NCI-H226 (cell line): ENCODE measurements around the gene SPOCK2.

Source experiments
- DNase-seq: peaks from one replicate; pipeline ENCODE4 v3.0.0-alpha.2; 2015

SPOCK2 gene

DNA sequence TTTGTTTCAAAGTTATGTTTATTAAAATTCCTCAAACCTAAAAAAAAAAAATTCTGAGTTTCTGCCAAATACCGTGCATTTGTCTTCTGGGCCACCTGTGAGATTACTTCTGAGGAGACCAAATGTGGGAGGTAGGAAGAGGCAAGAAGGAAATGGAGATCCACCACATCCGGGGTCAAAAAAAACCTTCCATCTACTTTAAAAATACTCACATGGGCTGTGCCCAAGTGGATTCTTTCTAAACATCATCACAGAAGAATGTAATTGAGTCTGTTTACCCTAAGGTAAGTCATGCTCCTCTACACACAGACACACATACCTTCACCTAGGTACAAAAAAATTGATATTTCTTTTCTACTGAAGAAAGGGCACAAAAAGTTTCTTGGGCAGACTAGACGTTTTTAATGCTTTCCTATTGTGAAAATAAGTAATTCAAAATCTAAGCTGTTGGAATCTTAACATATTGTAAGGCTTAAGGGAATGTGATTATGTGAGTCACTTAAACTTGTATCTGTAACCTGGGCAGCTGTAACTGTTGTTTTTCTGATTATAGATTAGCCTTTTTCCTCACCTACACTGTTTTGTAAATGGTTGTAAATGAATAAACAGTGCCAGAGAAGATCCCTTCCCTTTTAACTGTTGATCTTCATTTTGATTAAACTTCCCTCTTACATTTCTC lies 19.1 kb upstream of the SPOCK2 start:
- peak; percentile 90 for DNase-seq

DNA sequence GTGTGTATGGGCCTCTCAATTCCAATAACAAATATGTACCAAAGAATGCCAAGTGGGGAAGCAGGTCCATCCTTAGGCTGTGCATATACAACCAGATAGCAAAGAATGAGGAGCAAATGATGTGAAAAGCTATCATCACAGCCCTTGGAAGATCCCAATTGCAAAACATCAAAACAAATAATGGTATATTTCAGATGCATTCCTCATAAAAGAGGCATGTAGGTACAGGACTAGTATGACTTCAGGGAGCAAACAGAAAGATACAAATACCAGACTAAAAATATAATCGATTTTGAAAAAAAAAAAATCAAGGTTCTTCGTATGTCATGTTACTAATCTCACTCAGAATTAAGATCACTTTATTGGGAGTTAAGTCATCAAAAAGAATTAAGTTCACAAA lies 18.5 kb upstream of the SPOCK2 start:
- no peak for DNase-seq

DNA sequence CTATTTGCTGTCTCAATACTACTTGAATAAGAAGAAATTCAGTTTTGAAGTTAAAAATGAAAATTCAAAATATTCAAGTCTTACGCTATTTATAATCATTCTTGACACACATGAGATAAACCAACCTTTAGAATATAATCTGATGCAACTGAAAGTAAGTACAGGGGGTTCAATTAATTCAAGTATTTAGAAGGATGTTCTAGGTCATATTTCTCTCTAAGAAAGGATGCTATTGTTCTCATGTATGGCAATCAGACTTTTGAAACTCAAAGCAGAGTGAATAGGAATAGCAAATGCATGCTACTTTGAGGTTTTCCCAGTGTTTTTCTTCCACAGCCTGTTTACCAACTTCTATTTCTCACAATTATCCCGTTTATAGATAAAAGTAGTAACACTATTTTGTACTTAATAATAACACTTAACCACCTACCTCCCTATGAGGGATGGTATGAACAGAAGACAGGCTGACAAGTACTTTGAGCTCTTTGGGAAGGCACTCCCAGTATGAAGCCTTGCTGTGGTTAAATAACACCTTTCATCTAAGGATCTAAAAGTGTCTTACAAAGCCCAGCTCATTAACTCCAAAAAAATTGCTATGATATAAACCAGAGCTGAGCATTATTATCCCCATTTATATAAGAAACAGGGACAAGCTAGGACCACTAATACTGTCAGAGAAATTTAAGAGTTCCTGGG lies 18.0 kb upstream of the SPOCK2 start:
- DNase-seq, result no peak

DNA sequence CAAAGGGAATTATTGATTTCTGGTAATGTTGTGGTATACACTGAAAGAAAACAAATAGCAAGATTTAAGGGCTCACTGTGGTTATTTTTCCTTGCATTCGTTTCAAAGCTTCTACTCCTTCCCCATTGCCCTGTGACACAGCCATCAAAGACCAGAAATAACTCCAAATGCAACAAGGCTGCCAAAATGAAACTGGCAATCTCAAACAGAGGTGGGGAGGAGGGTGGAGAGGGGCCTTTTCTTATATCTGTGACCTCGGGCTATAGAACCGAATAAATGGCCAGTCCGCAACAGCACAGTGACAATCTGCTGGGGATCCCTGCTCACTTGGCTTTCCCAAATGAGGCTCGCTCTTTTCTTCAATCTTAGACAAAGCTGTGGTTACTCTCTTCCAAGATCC lies 17.4 kb upstream of the SPOCK2 start:
- no peak for DNase-seq

DNA sequence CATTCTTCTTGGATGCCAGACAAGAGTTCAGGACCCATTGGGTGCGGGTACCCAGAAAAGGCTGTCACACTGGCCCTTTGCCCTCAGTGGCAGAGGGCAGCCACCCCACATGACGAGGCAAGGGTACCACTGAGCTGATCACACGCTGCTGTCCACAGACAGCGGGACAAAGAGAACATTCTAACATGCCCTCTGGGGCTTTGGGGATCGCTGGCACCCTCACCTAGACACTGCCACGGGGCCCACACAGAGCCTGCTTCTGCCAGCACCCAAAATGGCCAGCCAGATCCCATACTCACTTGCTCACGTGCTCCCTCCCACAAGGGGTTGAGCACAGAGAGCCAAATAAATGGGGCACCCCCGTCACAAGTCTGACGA lies 16.7 kb upstream of the SPOCK2 start:
- DNase-seq, result no peak

DNA sequence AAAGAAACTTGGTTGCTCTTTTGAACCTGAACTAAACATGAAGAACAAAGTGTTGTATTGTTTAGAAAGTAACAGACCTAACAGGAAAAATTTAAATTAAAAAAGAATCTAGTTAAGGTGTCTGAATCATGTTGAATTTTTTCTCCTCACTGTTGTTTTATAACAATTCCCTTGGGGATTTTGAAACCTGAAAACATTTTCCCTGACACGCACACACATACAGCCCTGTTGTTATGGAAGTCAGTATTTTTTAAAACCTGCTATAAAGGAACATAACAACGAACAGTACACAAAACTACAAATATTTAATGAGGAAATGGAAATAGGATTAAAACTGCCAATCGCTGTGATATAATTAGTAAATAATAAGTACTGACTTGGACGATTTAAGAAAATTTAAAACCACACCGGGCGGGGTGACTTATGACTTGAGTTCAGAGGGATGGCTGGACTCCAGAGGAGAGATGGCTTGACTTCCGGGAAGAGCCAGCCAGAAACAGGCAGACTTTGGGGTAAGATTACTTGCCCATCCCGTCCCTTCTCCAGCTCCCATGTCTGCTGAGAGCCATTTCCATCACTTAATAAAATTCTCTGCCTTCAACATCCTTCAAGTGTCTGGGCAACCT lies 16.2 kb upstream of the SPOCK2 start:
- no peak for DNase-seq

DNA sequence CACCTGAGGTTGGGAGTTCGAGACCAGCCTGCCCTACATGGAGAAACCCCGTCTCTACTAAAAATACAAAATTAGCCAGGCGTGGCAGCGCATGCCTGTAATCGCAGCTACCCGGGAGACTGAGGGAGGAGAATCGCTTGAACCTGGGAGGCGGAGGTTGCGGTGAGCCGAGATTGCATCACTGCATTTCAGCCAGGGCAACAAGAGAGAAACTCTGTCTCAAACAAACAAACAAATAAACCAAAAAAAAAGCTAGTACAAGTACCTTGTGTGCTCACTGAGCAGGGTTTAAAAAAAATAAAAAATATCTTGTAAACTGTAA lies 11.2 kb upstream of the SPOCK2 start:
- DNase-seq, result no peak

DNA sequence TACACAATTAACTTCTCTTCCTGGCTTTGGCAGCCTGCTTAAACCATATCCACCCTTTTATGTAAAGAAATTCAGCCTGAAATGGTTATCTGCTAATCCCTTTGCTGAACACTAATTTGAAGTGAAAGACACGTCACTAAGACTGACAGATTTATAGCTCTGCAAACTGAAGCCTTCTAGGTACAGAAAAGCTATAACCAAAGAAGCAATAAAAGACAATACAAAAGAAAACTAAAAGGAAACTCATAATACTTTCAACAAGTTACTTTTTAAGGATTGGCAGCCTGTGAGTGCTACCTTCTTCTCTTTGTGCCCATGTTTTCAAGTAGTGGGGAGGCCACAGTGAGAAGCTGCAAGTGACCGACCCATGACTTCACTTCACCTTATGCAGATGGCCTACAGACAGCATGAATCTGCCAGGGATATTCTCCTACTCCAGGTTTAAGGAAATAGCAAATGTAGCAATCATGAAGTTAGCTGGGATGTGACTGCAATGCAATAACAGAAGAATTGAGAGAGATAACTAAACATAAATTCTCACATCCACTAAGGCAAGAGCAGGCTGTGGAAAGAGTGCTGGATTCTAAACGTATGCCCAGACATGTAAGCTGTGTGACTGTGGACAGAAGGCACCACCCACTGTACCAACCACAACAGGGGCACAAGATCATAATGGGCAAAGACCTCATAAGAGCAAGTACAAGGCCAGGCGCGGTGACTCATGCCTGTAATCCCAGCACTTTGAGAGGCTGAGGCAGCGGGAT lies 10.7 kb upstream of the SPOCK2 start:
- peak; percentile 38 for DNase-seq

DNA sequence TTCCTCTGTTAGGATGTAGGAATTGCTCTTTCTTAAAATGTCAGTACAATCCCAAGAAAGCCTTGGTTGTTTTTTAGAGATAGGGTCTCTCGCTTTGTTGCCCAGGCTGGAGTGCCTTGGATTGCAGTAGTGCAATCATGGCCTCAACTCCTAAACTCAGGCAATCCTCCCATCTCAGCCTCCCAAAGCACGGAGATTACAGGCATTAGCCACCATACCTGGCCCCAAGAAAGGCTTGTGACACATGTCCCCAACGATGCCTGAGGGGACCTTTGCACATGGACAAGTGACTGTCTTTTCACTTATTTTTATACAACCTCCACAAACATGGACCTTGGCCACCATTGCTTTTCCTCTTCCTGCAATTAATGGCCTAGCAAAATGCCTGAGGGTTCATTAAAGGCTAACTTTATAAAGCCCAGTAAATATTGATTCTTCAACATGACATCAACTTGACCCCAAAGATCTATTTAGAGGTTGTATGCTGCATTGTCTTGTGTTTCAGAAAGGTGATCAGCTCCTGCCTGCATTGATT lies 10.0 kb upstream of the SPOCK2 start:
- no peak for DNase-seq

DNA sequence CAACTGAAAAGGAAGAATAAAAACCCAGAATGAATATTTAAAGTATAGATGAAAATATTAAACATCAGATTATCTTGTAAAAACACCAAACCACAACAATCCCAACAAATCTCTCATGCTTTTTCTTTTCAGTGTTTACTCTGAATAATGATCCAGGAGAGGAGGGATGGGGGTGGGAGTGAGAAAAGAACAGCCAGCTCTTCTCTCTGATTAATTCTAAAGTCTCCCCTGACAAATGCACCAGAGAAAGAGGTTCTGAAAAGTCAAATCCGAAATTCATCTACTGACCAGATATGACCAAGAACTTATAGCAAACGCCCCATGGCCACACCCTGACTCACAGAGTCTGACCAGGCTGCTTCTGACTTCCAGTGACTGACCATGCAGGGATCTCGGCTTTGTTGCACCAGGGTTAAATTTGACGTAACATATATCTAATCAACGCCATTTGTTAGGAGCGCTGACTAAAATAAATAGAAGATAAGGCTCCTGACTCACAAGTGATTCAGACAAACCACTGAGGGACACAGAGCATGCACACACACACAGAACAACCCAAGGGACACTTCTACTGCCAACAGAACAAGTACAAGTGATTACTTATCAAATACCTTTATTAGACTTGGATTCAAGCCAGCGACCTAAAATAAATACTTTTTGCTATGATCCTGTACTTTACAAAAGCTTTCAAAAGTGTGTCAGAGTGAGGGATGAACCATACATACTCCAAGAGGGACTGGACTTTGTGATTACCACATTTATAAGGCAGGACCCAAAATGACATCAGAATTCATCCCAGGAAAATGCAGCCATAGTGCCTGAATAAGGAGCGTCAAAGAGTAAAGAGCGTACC lies 9.3 kb upstream of the SPOCK2 start:
- peak; percentile 93 for DNase-seq

DNA sequence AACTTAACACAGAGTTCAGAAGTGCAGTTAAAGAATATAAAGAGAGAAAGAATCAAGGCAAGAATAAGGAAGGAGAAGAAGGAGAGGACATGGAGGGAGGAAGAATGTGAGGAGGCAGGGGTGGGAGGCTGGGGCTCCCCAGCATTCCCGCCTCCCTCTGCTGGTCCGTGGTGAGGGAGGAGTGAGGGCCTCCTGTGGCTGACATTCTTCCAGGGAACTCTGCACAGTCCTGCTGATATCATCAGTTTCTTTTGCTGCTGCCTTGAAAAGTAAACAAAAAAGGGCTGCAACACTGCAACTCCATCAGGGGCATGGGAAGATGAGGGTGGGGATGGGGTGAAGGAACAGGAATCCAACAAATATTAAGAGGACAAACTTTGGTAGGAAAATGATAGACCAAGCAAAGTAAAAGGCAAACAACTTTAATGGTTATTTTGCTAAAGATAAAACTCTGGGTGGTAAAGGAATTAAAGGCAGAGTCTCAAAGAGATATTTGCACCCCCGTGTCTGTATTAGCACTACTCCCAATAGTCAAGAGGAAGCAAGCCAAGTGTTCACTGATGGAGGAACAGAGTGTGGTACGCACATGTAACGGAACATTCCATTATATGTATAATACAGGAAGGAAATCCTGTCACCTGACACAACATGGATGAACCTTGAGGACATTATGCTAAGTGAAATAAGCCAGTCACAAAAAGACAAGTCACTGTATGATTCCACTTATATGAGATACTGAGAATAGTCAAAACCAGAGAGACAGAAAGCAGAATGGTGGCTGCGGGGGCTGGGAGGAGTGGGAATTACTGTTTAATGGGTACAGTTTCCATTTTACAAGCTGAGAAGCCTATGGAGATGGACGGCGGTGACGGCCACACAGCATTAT lies 8.0 kb upstream of the SPOCK2 start:
- peak; percentile 80 for DNase-seq

DNA sequence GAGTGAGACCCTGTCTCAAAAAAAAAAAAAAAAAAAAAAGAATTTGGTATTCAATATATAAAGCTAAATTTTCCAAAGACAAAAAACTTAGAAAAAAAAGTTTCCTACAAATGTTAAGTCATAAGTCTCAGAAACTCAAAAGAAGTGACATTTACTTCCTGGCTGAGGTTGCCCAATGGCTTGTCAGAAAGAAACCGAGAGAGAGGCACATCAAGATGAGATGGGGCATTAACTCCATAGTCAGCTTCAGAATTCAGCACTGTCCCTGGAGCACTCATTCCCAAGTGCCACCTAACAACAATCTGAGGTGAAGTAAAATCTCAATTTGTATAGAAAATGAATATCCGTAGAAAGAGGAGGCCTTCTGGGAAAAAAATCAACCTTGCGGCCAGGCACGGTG lies 6.8 kb upstream of the SPOCK2 start:
- no peak for DNase-seq

DNA sequence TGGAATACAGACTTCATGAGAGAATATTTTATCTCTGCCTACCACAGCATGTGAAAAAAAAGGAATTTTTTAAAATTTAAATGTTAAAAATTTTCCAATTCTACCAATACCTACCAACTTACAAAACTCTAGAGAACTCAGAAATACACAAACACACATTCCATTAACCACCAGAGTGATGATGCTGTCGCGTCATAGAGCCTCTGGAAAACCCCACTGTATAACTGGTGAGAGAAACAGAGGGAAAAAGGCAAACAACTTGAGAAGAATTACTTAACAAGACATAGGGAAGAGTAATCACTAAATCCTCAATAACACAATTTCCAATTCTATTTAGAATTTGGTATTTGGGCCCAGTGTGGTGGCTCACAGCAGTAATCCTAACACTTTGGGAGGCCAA lies 6.2 kb upstream of the SPOCK2 start:
- no peak for DNase-seq

DNA sequence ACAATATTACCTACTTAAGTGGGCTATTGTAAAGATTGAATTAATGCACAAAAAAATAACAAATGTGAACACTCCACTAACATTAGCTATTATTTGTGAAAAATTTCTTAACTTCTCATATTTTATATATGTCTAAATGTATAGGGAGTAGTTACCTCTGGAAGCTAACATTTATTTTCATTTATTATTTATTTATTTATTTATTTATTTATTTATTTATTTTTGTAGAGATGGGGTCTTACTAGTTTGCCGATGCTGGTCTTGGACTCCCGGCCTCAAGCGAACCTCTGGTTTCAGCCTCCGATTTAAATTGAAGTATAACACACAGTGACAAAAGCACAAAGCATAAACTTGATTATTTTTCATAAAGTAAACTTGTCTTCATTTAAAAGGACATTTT lies 5.1 kb upstream of the SPOCK2 start:
- DNase-seq, result no peak

DNA sequence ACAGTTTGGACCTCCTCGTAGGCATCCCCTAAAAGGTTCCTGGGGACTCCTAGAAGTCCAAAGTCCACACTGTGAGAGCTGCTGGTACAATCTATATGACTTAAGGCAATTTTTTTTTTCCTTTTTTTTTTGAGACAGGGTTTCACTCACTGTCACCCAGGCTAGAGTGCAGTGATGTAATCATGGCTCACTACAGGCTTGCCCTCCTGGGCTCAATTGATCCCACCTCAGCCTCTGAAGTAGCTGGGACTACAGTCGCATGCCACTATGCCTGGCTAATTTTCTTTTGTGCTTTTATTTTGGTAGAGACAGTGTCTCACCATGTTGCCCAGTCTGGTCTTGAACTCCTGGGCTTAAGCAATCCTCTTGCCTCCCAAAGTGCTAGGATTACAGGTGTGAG lies 4.6 kb upstream of the SPOCK2 start:
- no peak for DNase-seq

DNA sequence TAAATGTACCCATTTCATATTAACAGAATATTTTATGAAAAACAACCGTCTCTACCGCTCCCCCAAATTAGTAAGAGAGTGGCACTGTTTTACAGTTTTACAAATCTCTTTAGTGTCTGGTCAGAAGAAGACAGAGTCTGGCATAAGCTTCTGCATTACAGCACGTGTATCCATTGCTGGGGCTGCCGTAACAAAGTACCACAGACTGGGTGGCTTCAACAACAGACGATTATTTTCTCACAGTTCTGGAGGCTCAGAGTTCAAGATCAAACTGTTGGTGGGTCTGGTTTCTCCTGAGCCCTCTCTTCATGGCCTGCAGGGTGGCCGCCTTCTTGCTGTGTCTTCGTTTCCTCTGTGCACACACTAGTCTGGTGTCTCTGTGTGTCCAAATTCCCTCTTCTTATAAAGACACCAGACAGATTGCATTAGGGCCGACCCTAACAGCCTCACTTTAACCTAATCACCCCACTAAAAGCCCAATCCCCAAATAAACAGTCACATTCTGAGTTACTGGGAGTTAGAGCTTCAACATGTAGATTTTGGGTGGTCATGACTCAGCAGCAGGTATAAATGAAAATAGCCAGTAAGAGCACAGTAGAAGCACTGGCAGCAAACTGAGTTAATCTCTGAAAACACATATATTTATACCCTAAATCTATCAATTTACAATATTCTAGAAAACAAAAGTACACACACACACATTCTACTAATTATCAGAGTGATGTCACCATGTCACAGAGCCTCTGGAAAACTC lies 4.0 kb upstream of the SPOCK2 start:
- no peak for DNase-seq

DNA sequence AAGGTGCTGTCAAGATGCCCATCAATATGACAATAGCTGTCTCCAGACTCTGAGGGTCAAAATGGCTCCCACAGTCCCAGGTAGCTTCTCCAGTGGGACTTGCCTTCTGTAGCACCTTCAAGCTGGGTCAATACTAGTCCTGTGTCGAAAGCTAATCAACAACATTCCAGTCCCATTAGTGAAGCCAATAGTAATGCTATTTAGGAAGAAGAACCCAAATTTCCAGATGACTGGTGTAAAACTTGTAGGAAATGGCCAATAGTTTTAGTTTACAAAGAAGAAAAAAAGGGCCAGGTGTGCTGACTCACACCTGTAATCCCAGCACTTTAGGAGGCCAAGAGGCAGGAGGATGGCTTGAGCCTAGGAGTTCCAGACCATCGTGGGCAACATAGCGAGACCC lies 2.0 kb upstream of the SPOCK2 start:
- DNase-seq, result no peak

DNA sequence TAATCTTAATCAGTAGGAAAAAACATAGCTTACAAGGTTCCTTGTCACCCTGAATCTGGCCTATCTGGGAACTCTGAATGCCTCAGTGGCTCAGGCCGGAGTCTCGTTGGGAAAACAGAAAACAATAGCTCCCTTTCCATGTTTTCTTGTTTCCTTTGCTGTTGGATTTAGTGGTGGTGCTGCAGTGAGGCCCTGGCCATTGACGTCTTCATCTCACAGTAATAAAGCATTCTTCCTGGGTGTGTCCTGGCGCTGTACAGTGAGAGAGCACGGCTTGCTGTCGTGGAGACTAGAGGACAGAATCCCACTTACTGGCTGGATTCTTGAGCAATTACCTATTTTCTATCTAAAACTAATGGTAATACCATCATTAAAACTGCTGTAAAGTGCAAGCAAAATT lies 1.3 kb upstream of the SPOCK2 start:
- DNase-seq, result no peak

DNA sequence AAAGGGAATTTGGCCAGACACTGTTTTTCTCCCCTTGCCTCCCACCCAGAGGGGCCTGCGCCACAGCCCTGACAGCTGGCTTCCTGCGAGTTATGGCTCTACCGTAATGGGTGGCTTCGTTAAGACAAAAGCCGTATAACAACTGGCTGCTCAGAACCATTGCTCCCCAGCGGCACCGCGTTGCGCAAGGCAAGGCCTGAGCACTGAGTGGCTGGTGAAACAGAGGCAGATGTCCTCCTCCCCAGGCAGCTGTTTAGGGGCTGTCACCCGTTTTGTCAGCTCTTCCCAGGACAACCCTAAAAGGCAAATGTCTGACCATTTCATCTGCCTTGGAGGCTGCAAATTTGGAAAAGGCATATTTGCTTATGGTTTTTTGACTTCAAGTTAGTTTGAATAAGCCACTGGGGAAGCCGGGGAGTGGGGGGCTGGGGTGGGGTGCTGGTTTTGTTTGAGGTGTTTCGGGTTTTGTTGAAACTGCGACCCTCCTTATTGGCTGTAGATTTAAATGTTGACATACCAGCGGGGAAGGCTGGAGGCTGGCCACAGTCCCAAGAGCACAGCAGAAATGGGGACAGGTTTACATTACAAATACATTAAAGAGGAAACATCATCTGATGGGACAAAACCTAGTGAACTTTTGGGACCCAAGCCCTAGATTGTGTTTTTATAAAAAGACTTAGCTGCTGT lies 681 bp upstream of the SPOCK2 start:
- no peak for DNase-seq

DNA sequence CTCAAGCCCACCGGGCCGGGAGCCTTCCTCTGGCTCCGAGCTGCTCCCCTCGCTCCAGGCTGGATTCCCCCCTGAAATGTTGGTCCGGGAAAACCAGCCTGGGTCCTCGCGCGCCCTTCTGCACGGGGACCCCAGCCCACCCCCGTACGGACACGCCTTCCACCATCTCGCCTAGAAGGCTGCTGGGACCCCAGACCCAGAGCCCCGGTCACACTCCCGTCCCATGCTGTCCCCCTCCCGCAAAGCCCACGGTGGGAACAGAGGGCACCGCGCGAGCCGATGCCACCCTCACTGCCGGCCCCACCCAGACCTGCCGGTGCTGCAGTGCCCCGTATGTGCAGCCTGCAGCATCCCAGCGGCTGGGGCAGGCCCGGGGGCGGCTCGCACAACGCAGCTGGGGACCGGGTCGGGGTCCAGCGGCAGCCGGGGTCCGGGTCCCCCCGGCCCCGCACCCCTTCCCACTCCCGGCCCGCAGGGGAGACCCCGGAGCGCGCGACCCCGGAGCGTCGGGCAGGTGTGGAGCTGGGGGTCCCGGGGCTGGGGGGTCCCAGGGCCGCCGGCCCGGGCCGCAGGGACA lies 871 bp downstream of the SPOCK2 start:
- no peak for DNase-seq
